NCI-H187 (cell line): Measurements from ENCODE around the gene AMELY.
"Not testable (repeated sequence)": the region's sequence is repeated elsewhere in the genome, so short reads cannot be mapped to it uniquely, and the experiment has no call there.

Source experiments
- DNase-seq, 2 experiments: peaks; one replicate each; lab custom pipeline; 2025; lab: John Stamatoyannopoulos, UW

Gene AMELY

GRCh38 chrY:6911253-6911881 lies at the start of gene AMELY:
Gene AMELY, minus strand, starts transcription at chrY:6911752. Its CDS starts 39,144 bp downstream, at chrY:6872608.
- no peak for DNase-seq

- no peak for DNase-seq
Observed at GRCh38 chrY:6949947-6950346, 38.4 kb upstream of the AMELY start.

GRCh38 chrY:6948378-6948777 lies 36.8 kb upstream of the AMELY start:
- no peak for DNase-seq

GRCh38 chrY:6947695-6948094 lies 36.1 kb upstream of the AMELY start:
- DNase-seq = no peak

GRCh38 chrY:6935497-6935896 lies 23.9 kb upstream of the AMELY start:
- DNase-seq = no peak

- no peak for DNase-seq
Observed at GRCh38 chrY:6931779-6932396, 20.3 kb upstream of the AMELY start.

- DNase-seq = no peak
Observed at GRCh38 chrY:6929237-6929636, 17.7 kb upstream of the AMELY start.

- no peak for DNase-seq
Observed at GRCh38 chrY:6928265-6928664, 16.7 kb upstream of the AMELY start.

- DNase-seq = no peak
Observed at GRCh38 chrY:6921061-6921460, 9.5 kb upstream of the AMELY start.

- no peak for DNase-seq
Observed at GRCh38 chrY:6913362-6913761, 1.8 kb upstream of the AMELY start.

- no peak for DNase-seq
Observed at GRCh38 chrY:6910372-6911252, 940 bp downstream of the AMELY start, which contains the start of gene TBL1Y. Gene TBL1Y, plus strand, starts transcription at chrY:6910697. Its CDS starts 114,388 bp downstream, at chrY:7025085.

GRCh38 chrY:6909856-6910255 lies 1.7 kb downstream of the AMELY start:
- DNase-seq = no peak

GRCh38 chrY:6909118-6909521 lies 2.4 kb downstream of the AMELY start:
- DNase-seq = no peak

GRCh38 chrY:6908021-6908420 lies 3.5 kb downstream of the AMELY start:
- DNase-seq = not testable (repeated sequence)

- no peak for DNase-seq
Observed at GRCh38 chrY:6907591-6907990, 4.0 kb downstream of the AMELY start.

GRCh38 chrY:6902116-6902515 lies 9.4 kb downstream of the AMELY start:
- DNase-seq = not testable (repeated sequence)

- no peak for DNase-seq
Observed at GRCh38 chrY:6895236-6895635, 16.3 kb downstream of the AMELY start.

- no peak for DNase-seq
Observed at GRCh38 chrY:6894496-6894895, 17.1 kb downstream of the AMELY start.

GRCh38 chrY:6849384-6849783 lies 62.2 kb downstream of the AMELY start:
- DNase-seq = no peak

GRCh38 chrY:6842650-6843049 lies 68.9 kb downstream of the AMELY start:
- not testable (repeated sequence) for DNase-seq
